Epidermal melanocyte (primary cell): Measurements from ENCODE around the gene CD81.

ENCODE experiments used
- DNase-seq: peaks from one replicate; pipeline ENCODE4 v3.0.0; 2011; ENCODE audit warnings: low spot score; ENCODE audit not compliant: insufficient read length

The CD81 gene

DNA sequence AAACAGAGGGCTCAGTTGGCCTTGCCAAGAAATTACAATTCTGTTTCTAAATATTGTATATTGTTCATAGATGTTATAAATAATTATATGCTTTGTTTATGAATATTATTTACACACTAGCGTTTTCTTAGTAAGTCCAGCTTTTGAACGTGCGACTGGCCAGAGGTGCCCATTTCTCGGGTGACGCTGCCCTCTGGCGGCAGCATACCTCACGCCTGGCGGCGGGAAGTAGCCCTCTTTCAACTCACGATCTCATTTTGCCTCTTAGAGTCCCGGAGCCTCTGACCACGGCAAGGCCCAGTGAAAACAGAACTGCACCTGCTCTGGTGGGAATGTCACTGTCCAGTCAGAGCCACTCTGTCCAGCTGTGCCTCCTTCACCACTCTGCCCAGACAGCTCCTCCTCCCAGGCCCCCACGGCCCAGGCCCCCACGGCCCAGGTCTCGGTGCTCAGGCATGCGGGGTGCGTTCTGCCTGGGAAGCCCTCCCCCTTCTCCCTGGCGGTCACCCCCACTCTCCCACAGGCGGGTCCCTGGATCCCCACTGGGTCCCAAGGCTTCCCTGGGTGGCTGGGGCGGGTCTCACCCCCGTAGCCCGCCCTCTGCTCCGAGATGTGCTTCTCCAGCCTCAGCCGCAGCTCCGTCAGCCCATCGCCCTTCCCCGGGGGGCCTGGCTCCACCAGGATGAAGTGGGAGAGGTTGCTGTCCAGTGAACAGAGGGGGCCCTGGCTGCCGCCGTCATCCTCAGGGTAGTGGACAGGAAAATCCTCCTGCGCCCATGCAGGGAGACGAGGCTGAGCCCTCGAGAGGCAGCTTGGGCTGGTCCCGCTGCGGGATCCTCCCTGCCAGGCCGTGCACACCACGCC, 42.8 kb downstream of the CD81 start:
- DNase-seq = peak; percentile 95

DNA sequence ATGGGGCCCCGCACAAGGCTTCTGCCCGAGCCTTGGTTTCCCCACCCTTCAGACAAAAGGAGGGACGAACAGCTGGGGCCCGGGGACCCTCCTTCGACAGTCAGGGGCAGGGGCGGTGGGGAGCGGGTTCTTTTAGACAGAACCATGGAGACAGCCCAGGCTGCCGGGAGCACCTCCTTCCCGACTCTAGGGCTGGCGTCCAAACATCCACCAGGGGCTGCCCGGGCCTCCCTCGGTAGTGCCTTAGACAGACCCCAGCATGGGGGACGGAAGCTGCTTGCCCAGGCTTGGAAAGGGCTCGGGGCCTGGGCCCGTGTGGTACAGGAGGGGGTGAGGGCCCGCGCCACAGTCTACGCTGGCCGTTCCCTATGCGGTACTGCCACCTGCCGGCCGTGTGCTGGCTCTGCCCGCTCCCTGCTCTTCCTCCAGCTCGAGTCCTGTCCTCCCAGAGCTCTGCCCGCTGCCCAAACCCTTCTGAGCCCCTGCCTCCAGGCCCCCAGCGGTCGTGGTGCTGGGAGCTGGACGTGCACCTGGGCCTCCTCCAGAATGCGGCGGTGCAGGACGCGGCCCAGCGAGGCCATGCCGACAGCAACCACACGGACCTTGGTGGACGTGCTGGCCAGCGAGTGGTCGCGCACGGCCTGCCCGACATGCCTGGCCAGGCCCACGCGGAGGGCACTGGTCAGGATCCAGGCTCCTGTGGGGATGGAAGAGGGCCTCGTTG, 43.6 kb downstream of the CD81 start:
- DNase-seq = peak; percentile 98

DNA sequence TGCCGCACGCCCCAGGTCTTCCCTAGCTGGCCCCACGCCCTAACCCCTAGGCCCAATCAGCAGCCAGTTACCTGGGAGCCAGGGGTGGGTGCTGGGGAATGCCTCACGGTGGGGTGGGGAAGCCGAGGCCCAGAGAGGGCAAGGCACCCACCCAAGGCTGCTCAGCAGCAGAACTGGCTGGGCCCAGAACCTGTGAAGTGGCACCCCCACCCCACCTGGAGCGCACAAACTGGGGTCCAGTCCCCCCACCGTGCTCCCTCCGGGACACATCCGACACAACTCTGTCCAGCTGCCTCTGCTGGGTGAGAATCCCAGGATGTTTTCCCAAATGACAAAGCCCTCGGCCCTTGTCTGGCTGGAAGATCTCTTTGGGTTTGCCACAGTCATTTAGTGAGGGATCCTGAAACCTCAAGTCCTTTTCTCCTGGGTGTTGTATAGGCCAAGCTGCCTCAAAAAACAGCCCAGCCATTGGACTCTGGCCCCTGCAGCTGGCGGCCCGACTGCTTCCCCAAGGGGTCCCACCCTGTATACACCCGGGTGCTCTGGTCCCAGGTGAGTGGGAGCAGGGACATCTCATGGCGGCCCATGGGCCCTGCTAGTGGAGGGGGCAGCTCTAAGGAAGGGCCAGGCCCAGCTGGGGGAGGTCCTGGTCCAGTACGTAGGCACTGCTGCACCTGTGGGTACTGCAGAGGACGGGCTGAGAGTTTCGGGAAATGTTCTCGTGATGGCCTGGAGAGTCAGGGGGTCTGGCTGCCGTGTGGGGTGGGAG, 44.3 kb downstream of the CD81 start:
- DNase-seq = no peak

DNA sequence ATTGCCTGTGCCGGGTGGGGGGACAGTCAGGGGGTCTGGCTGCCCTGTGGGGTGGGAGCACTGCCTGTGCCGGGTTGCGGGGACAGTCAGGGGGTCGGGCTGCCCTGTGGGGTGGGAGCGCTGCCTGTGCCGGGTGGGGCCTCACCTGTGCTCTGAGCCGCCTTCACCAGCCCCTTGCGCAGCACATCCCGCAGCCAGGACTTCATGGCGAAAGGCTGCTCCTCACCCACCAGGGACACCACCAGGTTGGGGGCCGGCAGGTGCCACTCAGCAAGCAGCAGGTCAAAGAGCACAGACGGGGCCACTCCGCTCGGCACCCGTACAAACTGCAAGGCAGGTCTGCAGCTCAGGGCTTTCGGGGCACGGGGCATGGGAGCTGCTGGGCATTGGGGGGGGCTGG, 44.9 kb downstream of the CD81 start:
- no peak for DNase-seq

DNA sequence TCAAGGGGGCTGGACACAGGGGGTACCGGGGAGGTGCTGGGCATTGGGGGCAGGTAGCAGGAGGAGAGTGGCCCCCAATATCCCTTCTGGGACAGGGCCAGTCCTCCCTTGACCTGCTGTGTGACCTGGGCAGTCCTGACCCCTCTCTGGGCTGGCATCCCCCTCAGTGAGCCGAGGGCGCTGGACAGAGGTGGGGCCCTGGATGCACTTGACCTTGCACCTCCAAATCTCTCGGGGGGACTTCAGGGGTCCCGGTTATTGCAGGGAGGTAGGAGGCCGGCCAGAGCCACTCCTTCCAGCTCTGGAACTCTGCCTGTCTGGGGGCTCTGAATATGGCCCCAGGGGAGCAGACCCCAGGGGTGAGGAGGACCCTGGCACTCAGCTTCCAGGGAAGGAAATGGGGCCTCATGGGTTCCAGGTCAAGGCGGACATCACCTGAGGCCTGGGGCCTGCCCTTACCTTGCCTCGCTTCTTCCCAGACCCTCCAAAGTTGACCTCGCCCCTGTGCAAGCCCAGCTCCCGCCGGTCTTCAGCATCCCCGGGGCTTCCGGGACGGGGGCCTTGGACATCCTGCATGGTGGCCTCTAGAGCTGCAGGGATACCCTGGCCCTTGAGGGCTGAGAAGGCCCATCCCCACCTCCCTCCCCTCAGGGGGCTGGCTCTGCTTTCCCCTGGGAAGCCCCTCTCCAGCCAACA, 45.5 kb downstream of the CD81 start:
- DNase-seq = no peak

DNA sequence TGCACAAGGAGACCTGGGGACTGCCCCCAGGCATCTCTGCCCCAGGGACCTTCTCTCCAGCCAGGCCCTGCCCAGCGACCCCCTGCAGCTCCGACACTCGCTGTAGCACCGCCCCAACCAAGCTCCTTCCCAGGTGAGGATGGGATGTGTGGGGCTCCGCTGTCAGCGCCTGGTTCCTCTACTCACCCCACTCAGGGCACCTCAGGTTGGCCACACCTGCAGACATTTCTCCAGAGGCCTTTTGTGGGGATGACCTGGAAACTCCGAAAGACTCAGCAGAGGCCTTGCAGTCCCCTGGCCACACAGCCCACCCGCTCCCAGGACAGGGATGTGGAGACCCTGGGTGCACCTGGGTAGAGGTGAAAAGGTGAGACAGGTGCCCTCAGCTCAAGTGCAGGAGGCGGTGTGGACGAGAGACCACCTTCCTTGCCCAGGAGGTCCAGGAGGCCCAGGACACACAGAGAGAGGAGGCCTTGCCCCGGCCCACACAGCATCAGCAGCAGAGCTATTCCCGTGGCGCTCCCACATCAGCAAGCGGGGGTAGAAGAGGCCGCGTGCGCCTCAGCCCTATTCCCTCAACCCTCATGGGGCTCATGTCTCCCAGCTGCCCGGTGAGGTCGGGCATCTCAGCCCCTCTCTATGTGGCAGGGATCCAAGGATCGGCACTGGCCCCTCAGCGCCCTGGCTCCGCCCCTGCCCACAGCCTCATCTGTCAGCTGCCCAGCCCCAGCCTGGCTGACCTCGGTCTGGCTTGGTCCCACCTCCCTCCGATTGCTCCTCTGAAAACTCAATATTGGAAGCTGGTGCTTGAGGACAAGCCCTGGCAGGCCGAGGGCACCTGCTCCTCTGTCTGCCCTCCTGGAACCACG, 46.3 kb downstream of the CD81 start:
- DNase-seq = no peak

DNA sequence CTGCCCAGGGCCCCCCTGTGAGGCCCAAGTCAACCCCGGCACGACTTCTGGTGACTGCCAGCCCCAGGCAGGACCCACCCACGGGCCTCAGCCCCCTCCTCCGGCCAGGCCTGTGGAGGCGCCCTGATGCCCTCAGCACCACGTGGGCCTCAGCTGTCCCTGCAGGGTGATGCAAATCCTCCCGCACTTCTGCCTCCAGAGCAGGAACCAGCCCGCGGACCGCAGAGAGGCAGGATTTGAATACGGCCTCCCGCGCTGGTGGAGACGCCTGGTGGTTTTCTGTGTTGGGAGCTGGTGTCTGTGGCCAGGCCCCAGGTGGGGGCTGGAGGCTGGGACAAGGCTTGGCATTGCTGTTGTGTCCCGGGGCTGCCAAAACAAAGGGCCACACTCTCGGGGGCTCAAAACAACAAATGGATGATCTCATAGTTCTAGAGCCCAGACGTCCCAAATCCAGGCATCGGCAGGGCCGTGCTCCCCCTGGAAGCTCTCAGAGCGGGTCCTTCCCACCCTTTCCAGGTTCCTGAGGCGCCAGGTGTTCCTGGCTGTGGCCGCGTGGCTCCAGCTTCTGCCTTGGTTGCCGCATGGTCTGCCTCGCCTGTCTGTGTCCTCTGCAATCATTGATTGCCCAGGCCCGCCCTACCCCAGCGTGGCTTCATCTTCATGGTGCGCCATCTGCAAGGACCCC, 47.8 kb downstream of the CD81 start:
- no peak for DNase-seq

DNA sequence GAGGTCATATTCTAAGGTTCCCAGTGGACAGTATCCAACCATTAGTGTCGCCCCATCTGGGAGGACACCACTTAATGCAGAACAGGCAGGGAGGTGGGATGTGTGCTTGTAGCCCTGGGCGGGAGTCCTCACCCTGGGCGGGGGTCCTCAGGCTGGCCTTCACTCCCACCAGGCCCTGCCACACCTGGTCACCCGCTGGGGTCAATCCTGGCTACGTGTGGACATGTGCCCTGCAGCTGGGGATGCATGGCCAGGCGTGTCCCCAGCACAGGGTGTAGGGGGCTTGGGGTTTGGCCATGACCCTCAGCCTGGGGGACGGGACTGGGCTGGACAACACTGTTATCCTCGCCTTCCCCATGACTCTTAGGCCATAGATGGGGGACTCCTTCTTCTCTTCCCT, 48.4 kb downstream of the CD81 start:
- no peak for DNase-seq

DNA sequence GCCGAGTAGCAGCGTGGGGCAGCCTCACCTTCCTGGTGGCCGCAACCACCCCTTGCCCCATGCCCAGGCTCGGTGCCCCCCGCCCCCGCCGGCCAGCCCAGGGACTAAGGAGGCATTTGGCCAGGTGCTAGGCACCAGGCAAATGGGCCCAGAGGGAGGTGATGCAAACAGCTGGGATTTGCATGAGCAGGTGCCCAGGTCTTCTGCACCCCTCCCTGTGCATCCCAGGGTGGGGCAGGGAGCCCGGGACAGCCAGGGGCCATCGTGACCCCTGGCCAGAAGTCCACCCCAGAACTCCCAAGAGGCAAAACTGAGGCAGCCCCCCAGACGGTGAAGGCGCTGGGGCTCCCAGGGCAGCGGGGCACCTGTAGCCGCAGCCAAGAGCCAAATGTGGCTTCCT, 49.1 kb downstream of the CD81 start:
- DNase-seq = no peak

DNA sequence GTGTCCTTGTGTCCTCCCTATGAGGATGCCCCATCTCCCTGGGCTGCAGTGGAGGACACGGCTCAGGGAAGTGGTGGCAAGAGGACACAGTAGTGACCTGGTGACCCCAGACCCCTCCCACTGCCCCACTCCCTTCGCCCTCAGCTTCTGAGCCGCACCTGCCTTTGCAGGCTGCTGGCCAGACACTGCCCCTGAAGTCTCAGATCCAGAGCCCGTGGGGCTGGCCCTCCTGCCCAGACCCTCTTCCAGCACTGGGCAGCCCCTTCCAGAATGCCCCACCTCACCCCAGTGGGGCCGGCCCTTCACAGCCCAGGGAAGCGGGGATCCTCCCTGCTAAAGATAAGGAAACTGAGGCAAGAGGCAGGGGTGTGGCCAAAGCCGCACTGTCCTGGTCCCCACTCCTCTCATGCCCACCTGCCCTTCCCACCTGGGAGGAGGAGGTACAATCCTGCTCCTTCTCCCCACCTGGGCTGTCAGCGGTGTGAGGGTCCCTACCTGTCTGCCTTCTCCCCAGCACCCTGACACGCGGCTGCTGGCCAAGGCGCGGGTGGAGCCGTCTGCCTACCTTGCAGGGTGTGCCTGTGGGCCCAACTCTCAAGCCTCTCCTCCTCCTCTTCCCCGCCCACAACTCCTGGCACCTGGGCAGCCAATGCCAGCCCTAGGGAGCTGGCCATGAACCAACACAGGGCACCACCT, 49.9 kb downstream of the CD81 start:
- DNase-seq = no peak

DNA sequence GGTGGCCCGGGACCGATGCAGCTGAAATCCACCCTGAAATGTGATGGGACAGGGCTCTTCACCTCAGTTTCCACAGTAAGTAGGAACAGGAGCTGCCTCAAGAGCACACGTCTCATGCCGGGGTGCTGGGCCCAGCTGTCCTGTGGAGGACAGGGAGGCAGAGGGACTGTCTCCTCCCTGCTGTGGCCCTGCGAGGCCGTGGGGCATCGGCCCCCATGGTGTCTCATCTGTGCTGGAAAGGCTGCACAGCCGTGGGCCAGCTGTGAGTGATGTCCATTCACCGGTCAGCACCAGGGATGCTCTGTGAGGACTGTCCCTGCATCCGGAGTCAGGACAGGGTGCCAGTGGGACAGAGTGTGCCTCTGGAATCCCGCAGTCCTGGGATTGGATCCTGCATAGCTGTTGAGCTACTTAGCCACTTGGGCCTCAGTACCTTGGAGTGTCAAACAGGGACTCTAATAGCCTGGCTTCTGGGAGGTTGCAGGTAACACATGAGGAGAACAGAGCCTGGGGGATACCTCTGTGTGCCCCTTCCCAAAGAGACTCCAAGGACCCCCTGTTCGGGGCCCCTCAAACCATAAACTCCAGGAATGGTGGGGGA, 50.7 kb downstream of the CD81 start:
- no peak for DNase-seq

DNA sequence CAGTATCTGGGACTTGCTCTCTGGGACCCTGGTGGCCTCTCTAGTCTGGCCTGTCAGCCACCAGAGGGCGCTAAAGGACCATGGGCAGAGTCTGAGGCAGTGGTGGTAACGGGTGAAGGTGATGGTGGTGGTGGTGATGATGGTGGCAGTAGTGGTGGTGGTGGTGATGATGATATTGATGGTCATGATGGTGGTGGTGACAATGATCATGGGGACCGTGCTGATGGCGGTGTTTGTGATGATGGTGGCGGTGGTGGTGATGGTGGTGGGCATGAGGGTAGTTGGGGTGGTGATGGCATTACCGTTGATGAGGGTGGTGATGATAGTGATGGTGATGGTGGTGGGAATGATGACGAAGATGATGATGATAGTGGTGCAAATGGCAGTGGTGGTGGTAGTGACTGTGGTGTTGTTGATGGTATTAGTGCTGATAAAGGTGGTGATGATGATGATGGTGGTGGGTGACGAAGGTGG, 51.2 kb downstream of the CD81 start:
- DNase-seq = peak; percentile 50

DNA sequence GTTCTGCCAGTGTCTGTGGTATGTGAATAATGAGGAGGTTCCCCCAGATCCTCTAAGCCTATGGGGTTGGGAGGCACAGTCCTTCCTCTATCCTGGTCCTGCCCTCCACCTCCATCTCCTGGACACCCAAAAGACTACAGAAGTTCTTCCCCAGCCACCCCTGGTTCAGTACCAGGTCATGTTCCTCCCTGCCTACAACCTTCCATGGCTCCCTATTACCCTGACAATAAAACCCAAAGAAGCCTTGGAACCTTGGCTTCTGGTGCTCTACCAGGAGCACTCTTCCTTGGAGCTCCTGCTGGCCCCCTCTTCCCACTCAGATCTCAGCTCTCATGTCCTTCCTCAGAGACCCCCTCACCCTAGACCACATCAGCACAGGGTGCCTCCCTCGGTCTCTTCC, 54.3 kb downstream of the CD81 start:
- DNase-seq = no peak

DNA sequence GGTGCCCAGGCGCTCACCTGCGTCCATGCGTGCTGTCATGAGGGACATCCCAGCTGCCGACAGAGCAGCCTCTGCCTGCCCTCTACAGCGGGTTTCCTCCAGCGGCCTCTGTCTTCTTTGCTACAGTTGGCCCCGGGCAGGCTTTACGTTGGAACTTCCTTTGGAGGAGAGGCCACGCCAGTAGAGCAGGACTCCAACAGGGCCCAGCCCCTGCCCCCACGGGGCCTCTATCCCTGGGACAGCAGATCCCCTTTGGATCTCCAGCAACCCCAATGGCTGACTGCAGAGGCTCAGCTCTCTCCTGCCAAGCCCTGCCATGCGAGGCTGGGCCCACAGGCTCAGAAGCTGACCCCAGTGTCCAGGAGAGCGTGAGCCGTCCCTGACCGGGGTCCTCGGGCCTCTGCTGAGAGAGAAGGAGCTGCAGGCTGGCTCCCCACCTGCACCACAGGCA, 55.1 kb downstream of the CD81 start:
- DNase-seq = no peak

DNA sequence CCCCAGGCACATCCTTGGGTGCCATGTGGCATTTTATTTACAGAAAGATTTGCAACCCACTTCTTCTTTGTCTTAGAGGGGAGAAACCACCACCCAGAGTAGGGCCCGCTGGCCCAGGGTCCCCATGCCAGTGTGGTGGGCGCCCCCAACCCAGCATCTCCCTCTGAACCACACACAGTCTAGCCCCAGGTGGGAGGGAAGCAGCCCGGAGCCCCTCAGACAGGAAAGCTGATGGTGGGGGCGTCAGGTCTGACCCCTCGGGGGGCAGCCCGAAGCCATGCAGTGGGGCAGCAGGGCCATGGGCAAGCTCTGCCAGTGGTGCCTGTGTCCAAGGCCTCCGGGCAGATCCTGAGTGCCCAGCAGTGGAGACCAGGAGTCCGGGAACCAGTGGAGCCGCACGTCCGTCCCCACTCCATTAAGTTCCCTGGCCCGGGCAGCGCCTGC, 55.5 kb downstream of the CD81 start:
- DNase-seq = no peak

DNA sequence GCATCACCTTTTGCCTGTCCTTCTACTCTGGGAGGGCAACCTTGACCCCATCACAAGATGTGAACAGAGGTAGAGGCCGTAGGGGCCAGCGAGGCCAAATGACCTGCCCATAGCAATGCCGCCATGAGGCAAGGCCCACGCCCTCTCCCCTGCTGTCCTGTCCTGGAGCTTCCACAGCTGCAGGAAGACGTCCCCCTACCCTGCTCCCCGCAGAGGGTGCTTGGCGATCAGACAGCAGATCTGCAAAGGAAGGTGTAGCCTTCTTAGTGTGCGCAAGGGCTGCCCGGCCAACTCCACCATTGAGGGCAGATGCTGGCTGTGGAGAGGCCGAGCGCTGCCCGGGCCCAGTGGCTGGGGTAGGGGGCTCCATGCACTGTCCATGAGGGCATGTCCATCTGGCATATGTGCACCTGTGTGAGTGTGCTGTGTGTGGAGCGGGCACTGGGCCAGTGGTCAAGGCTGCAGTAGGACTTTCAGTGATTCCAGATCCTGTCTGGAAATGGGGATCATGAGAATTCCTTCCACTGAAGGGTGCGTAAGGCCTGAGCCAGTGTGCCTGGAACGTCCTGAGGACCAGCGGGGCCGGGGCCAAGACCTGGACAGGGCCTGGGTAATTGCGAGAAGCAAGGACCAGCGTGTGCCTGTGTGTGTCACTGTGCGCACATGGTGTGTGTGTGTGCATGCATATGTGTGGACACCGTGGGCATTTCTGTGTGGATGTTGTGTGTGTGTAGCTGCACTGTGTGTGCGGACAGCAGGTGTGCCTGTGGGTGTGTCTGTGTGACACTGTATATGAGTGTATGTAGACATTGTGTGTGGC, 56.2 kb downstream of the CD81 start:
- no peak for DNase-seq

DNA sequence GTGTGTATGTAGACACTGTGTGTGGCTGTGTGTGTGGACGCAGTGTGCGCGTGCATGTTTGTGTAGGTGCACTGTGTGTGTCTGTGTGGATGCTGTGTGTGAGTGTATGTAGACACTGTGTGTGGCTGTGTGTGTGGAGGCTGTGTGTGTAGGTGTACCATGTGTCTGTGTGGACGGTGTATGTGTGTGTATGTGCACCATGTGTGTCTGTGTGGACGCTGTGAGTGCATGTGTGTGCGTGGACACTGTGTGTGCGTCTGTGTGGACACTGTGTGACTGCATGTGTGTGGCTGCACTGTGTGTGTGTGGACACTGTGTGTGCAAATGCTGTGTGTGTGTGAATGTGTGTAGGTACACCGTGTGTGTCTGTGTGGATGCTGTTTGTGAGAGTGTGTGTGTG, 56.9 kb downstream of the CD81 start:
- no peak for DNase-seq
